H1 (cell line): ENCODE measurements around the gene CES4A.

Source experiments
- JUND ChIP-seq: IDR thresholded peaks from 2 replicates; pipeline ENCODE4 v1.6.1; 2011; ENCODE audit warnings: mild to moderate bottlenecking, improper control_type of control experiment, low read length
- POLR2A ChIP-seq, 2 experiments: IDR thresholded peaks; 1 replicate in 1 of 2; 2 replicates in 1 of 2; pipeline ENCODE4 v1.6.1; 2011; ENCODE audit warnings: low read depth in 2 of 2, low read length in 2 of 2, mild to moderate bottlenecking in 2 of 2; ENCODE audit errors: control extremely low read depth in 1 of 2
- RXRA ChIP-seq: IDR thresholded peaks from 2 replicates; pipeline ENCODE4 v1.6.1; 2011; ENCODE audit warnings: low read depth, mild to moderate bottlenecking, low read length, moderate library complexity; ENCODE audit not compliant: insufficient read depth
- SIN3A ChIP-seq, 2 experiments: IDR thresholded peaks in 1 of 2; conservative IDR thresholded peaks in 1 of 2; 2 replicates each; pipeline ENCODE4 v1.6.1; 2011 to 2012; ENCODE audit warnings: low read length in 2 of 2, improper control_type of control experiment in 1 of 2, low read depth in 1 of 2, mild to moderate bottlenecking in 1 of 2
- SRF ChIP-seq: IDR thresholded peaks from 2 replicates; pipeline ENCODE4 v1.6.1; 2011; ENCODE audit warnings: mild to moderate bottlenecking, low read depth, low read length, moderate library complexity
- TAF1 ChIP-seq: IDR thresholded peaks from 2 replicates; pipeline ENCODE4 v1.6.1; 2011; ENCODE audit warnings: mild to moderate bottlenecking, low read depth, low read length
- ZNF274 ChIP-seq: IDR thresholded peaks from 2 replicates; pipeline ENCODE4 v1.7.0; 2012; ENCODE audit warnings: low read length, borderline replicate concordance; ENCODE audit errors: extremely low read depth
- TF ChIP-seq, protein P1 (sequence below), 3 experiments: IDR thresholded peaks; 1 replicate in 2 of 3; 2 replicates in 1 of 3; pipeline versions ENCODE4 v1.5.1 to v1.6.1; 2011; ENCODE audit warnings: low read length in 3 of 3, mild to moderate bottlenecking in 3 of 3, inconsistent platforms in 2 of 3, low read depth in 1 of 3, moderate library complexity in 1 of 3; ENCODE audit not compliant: insufficient read depth in 1 of 3; ENCODE audit errors: control extremely low read depth in 1 of 3

DNA sequence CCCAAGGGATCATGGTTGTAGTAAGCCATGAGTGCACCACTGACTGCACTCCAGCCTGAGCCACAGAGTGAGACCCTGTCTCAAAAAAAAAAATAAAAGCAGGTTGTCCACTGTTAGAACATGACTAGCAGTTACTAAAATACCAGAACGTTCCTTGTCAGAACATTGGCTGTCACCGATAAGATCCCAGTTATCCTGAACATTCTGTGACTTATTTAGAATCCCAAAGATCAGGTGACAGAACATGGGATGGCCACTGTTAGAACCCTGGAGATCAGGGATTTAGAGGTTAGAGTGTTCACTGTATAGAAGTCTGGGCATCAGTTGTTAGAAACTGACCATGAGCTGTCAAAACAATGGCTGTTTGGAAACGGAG lies 8.6 kb downstream of the CES4A start:
- TF ChIP-seq, protein P1, sequence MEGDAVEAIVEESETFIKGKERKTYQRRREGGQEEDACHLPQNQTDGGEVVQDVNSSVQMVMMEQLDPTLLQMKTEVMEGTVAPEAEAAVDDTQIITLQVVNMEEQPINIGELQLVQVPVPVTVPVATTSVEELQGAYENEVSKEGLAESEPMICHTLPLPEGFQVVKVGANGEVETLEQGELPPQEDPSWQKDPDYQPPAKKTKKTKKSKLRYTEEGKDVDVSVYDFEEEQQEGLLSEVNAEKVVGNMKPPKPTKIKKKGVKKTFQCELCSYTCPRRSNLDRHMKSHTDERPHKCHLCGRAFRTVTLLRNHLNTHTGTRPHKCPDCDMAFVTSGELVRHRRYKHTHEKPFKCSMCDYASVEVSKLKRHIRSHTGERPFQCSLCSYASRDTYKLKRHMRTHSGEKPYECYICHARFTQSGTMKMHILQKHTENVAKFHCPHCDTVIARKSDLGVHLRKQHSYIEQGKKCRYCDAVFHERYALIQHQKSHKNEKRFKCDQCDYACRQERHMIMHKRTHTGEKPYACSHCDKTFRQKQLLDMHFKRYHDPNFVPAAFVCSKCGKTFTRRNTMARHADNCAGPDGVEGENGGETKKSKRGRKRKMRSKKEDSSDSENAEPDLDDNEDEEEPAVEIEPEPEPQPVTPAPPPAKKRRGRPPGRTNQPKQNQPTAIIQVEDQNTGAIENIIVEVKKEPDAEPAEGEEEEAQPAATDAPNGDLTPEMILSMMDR (IDR thresholded peaks at IDR 0.05; ENCODE audit: control extremely low read depth in 1 of 3, insufficient read depth in 1 of 3, low read depth in 1 of 3, low read length in 3 of 3), result no peak
- no peak for TF ChIP-seq ZNF274
- TF ChIP-seq SIN3A (conservative IDR thresholded peaks at IDR 0.05 in 1 of 2, IDR thresholded peaks at IDR 0.05 in 1 of 2; ENCODE audit: low read depth in 1 of 2, low read length in 2 of 2), result no peak
- TF ChIP-seq JUND, result no peak
- no peak for TF ChIP-seq RXRA
- no peak for TF ChIP-seq POLR2A (IDR thresholded peaks at IDR 0.05; ENCODE audit: control extremely low read depth in 1 of 2, low read depth in 2 of 2, low read length in 2 of 2)
- TF ChIP-seq TAF1, result no peak
- TF ChIP-seq SRF, result no peak
